Heart left ventricle (tissue), 16 donors: ENCODE results near the gene GRID2IP. TPM values are rescaled to one million over a fixed set of nuclear protein-coding genes. Genes with fewer than 3 reads are reported as not detected.

Experiments used
- ATAC-seq, 4 donors: fragments of 200-7000 bp; cut with Tn5 transposase; one replicate each; pipeline ENCODE4 v1.9.1; 2020 to 2022; ENCODE audit warnings: moderate library complexity in 4 of 4, mild to moderate bottlenecking in 3 of 4, moderate number of reproducible peaks in 1 of 4
- DNase-seq, 5 donors: peaks; one replicate each; pipeline ENCODE4 v3.0.0-alpha.2; 2020
- H3K27ac ChIP-seq, 12 donors: fragments of 200-600 bp; sonication (generic) in 4 of 12; one replicate each; pipeline versions ENCODE4 v1.5.0 to v1.8.0; 2016 to 2022; ENCODE audit warnings: mild to moderate bottlenecking in 2 of 12
- H3K27me3 ChIP-seq, 9 donors: fragments of 200-600 bp; sonication (generic) in 2 of 9; one replicate each; pipeline versions ENCODE4 v1.5.1 to v1.8.0; 2016 to 2022; ENCODE audit warnings: mild to moderate bottlenecking in 3 of 9
- H3K36me3 ChIP-seq, 9 donors: fragments of 200-600 bp; sonication (generic) in 2 of 9; one replicate each; pipeline versions ENCODE4 v1.5.0 to v1.8.0; 2018 to 2022; ENCODE audit warnings: mild to moderate bottlenecking in 2 of 9
- H3K4me1 ChIP-seq, 12 donors: fragments of 200-600 bp; sonication (generic) in 4 of 12; one replicate each; pipeline versions ENCODE4 v1.5.0 to v1.8.0; 2016 to 2022; ENCODE audit warnings: mild to moderate bottlenecking in 3 of 12
- H3K4me3 ChIP-seq, 12 donors: fragments of 200-600 bp; sonication (generic) in 4 of 12; one replicate each; pipeline versions ENCODE4 v1.5.0 to v1.8.0; 2017 to 2022; ENCODE audit warnings: mild to moderate bottlenecking in 9 of 12, moderate library complexity in 4 of 12
- H3K9me3 ChIP-seq, 12 donors: fragments of 200-600 bp; sonication (generic) in 4 of 12; one replicate each; pipeline versions ENCODE4 v1.5.0 to v1.8.0; 2016 to 2022; ENCODE audit warnings: mild to moderate bottlenecking in 1 of 12
- POLR2A ChIP-seq, 2 donors: fragments of 450-650 bp; IDR thresholded peaks; one replicate each; pipeline ENCODE4 v1.6.1; 2017; ENCODE audit warnings: antibody characterized with exemption in 2 of 2, mild to moderate bottlenecking in 2 of 2, moderate library complexity in 2 of 2
- WGBS, 4 donors: extraction: QIAGEN DNeasy Blood & Tissue Kit in 2 of 4; methylation state at CpG; one replicate each; pipeline versions ENCODE4 v1.1.5 to v1.1.7; 2013 to 2018; 5-methylcytosine and 5-hydroxymethylcytosine counted together
- intact Hi-C, 10 donors: fragments of 100-400 bp; cut with DNase I; formaldehyde crosslinking; loops; one replicate each; pipeline versions ENCODE4 v1.11.1 to v1.14.2; 2022
- polyA plus RNA-seq, 2 donors: library from polyadenylated mRNA; stranded (reverse); fragments of 200-250 nt; gene quantifications; one replicate each; pipeline ENCODE4 v1.2.3, GENCODE V29; 2013
- total RNA-seq, 9 donors: library from RNA; depleted of rRNA in 2 of 9; stranded (reverse); fragments of >200 nt in 2 of 9; fragmentation: NEBNext Ultra II Directional in 3 of 9; extraction: Animal tissue kit (Norgen Biotek cat#: 25700) in 3 of 9; gene quantifications; one replicate each; pipeline versions ENCODE4 v1.1.0 to v1.2.4, GENCODE V29; 2016 to 2023
- TF ChIP-seq, protein P1 (sequence below), 12 donors: fragments of 200-600 bp; sonication (generic) in 4 of 12; IDR thresholded peaks; one replicate each; pipeline versions ENCODE4 v1.5.0 to v1.8.0; 2018 to 2022; ENCODE audit warnings: antibody characterized with exemption in 12 of 12, mild to moderate bottlenecking in 5 of 12
- donor health status: ischemic (EF 13 %, LVEDD 7.1; RV severe dilation, severe dysfunction).
- donor health status: healthy with polysubstance abuse.
- donor health status: DM: no; HTN: yes; CAD: no.
- donor health status: DM: no; HTN: no; CAD: no.
- donor health status: ischemic (EF 25% LVEDD 6.9; RV normal size, moderate dysfunction).
- donor health status: ischemic (EF 25% LVEDD 5.7; RV mildly dilated, moderate dysfunction).
- donor health status: healthy.
- donor health status: DM: yes; HTN: yes; CAD: no.
- donor health status: ischemic (EF 35%, LVEDD 5.7; RV mildly dilated, moderate dysfunction).
- donor health status: nonischemic (EF 11% LVEDD 7.7; RV severe dilation, severe dysfunction).
- donor health status: DM: yes; HTN: yes; CAD: no.
- donor health status: PGD.
- donor health status: ischemic (EF 29% LVEDD 5.4; RV normal size, mild dysfunction).
- donor health status: nonischemic (EF 23%, LVEDD 6.1; RV moderate dilation, normal function).

Gene GRID2IP
- total and polyA plus RNA-seq, 11 donors, result 0.01 to 0.16 (median 0.08) TPM; not detected in 7

GRCh38 chr7:6567886-6568285 is 16.6 kb upstream of the GRID2IP start:
- Histone ChIP-seq H3K27ac (no peak overlapping the region), H3K4me1 (no peaks in the 10 kb centered on the region), H3K36me3 (no peaks in the 10 kb centered on the region), H3K4me3 (no peak overlapping the region), H3K9me3 (no peaks in the 10 kb centered on the region), H3K27me3 (no peaks in the 10 kb centered on the region)
- intact Hi-C loops, result no loop called here
- TF ChIP-seq, protein P1, sequence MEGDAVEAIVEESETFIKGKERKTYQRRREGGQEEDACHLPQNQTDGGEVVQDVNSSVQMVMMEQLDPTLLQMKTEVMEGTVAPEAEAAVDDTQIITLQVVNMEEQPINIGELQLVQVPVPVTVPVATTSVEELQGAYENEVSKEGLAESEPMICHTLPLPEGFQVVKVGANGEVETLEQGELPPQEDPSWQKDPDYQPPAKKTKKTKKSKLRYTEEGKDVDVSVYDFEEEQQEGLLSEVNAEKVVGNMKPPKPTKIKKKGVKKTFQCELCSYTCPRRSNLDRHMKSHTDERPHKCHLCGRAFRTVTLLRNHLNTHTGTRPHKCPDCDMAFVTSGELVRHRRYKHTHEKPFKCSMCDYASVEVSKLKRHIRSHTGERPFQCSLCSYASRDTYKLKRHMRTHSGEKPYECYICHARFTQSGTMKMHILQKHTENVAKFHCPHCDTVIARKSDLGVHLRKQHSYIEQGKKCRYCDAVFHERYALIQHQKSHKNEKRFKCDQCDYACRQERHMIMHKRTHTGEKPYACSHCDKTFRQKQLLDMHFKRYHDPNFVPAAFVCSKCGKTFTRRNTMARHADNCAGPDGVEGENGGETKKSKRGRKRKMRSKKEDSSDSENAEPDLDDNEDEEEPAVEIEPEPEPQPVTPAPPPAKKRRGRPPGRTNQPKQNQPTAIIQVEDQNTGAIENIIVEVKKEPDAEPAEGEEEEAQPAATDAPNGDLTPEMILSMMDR (IDR thresholded peaks at IDR 0.05), result no peak
- no peak for TF ChIP-seq POLR2A (IDR thresholded peaks at IDR 0.05)
- 82 to 90% (median 86%) methylated on average over 3 of the region's 3 CpGs for WGBS, 4 donors
- ATAC-seq, result no peak
- no peak for DNase-seq

GRCh38 chr7:6565655-6566054 is 14.4 kb upstream of the GRID2IP start:
- DNase-seq (peak in 1 of 5 donors; percentile 16), ATAC-seq (no peak)
- TF ChIP-seq, protein P1 (IDR thresholded peaks at IDR 0.05), result no peak
- no peak for TF ChIP-seq POLR2A (IDR thresholded peaks at IDR 0.05)
- Histone ChIP-seq H3K27me3 (no peaks in the 10 kb centered on the region), H3K4me3 (no peak overlapping the region), H3K36me3 (no peaks in the 10 kb centered on the region), H3K4me1 (no peaks in the 10 kb centered on the region), H3K27ac (no peak overlapping the region), H3K9me3 (no peaks in the 10 kb centered on the region)
- intact Hi-C loops, result no loop called here
- 90 to 93% (median 92%) methylated on average over 4 of the region's 4 CpGs for WGBS, 4 donors

DNA sequence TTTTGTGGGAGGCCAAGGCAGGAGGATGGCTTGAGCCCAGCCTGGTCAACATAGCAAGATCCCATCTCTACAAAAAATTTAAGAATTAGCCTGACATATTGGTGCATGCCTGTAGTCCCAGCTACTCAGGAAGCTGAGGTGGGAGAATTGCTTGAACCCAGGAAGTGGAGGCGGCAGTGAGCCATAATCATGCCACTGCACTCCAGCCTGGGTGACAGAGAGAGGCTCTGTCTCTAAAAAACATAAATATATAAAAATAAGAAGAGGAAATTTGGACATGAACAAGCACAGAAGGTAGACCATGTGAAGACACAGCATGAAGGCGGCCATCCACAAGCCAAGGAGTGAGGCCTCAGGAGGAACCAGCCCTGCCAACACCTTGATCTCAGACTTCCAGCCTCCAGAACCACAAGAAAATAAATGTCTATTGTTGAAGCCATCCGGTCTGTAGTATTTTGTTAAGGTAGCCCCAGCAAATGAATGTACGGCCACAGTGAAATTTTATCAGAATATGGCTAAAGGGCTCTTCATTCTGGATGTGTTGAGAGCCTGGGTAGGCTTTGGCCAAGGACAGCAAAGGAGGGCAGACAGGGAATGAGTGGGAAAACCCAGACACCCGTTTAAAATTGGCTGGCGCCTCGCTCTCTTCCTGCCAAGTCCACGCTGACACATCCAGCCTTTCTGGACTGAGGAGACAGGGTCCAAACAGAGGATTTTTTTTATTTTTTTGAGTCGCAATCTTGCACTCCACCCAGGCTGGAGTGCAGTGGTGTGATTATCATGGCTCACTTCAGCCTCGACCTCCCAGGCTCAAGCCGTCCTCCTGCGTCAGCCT is 12.9 kb upstream of the GRID2IP start:
- peak in 1 of 5 donors; percentile 19 for DNase-seq

GRCh38 chr7:6562106-6562505 is 10.8 kb upstream of the GRID2IP start:
- WGBS, 4 donors, result 90 to 100% (median 95%) methylated on average over 1 of the region's 1 CpG
- TF ChIP-seq POLR2A (IDR thresholded peaks at IDR 0.05), result no peak
- TF ChIP-seq, protein P1 (IDR thresholded peaks at IDR 0.05), result no peak
- intact Hi-C loops, result no loop called here
- Histone ChIP-seq H3K4me3 (no peak overlapping the region), H3K36me3 (no peaks in the 10 kb centered on the region), H3K27ac (no peak overlapping the region), H3K9me3 (no peaks in the 10 kb centered on the region), H3K27me3 (peaks cover 0 to 3% (median 0%) of the 10 kb centered on the region in 9 donors), H3K4me1 (no peaks in the 10 kb centered on the region)
- no peak for ATAC-seq
- DNase-seq, result no peak

More for the DNA sequence above, 12.9 kb upstream of the GRID2IP start:
- Histone ChIP-seq H3K27ac (no peak overlapping the region), H3K27me3 (peaks cover 0 to 3% (median 0%) of the 10 kb centered on the region in 9 donors), H3K4me1 (no peaks in the 10 kb centered on the region), H3K36me3 (no peaks in the 10 kb centered on the region), H3K9me3 (no peaks in the 10 kb centered on the region), H3K4me3 (no peak overlapping the region)
- intact Hi-C loops, result no loop called here
- no peak for ATAC-seq
- 75 to 79% (median 77%) methylated on average over 12 of the region's 12 CpGs for WGBS, 4 donors
- TF ChIP-seq POLR2A (IDR thresholded peaks at IDR 0.05), result no peak
- TF ChIP-seq, protein P1 (IDR thresholded peaks at IDR 0.05), result no peak
